Nephron progenitor cell (in vitro differentiated cells): Measurements from ENCODE around the gene ST7.

Experiments used
- DNase-seq: peaks from one replicate; pipeline ENCODE4 v3.0.0; 2021
- H3K27ac Mint-ChIP-seq: 2 replicates; pipeline ENCODE4 v1.8.0; 2021; ENCODE audit warnings: mild to moderate bottlenecking, moderate library complexity, mixed read lengths
- H3K27me3 Mint-ChIP-seq: 2 replicates; pipeline ENCODE4 v1.8.0; 2021; ENCODE audit warnings: mild to moderate bottlenecking, low read depth, mixed read lengths; ENCODE audit not compliant: poor library complexity
- H3K36me3 Mint-ChIP-seq: 2 replicates; pipeline ENCODE4 v1.8.0; 2021; ENCODE audit warnings: low read depth, mixed read lengths
- H3K4me1 Mint-ChIP-seq: 2 replicates; pipeline ENCODE4 v1.8.0; 2021; ENCODE audit warnings: mixed read lengths
- H3K4me3 Mint-ChIP-seq: 2 replicates; pipeline ENCODE4 v1.8.0; 2021; ENCODE audit warnings: mild to moderate bottlenecking, moderate library complexity, mixed read lengths
- H3K9me3 Mint-ChIP-seq: 2 replicates; pipeline ENCODE4 v1.8.0; 2021; ENCODE audit warnings: mild to moderate bottlenecking, moderate library complexity, mixed read lengths
- TF ChIP-seq, protein P1 (sequence below): fragments of 200-600 bp; sonication (generic); IDR thresholded peaks from 2 replicates; pipeline ENCODE4 v1.5.0; 2021; ENCODE audit warnings: antibody characterized with exemption

Gene ST7

DNA sequence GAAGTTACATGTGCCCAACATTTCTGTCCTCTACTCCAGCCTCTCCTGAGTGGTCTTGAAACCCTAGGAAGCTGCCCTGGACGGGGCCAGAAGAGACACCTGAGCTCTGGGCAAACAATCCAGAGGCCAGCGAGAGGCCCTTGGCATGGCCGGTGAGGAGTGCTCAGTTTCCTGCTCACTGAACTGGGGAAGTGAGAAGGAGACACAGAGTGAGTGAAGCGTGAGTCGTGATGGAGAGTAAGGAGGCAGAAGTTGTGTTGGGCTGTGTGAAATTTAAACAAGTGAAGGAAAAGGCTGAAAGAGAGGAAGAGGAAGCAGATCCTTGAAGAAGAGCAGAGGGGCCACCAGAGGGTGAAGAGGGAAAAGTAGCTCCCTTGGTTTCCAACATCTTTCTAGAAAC lies 296.4 kb downstream of the ST7 start:
- Mint-ChIP-seq H3K36me3 (peaks cover 8% of the 10 kb centered on the region), H3K27me3 (no peaks in the 10 kb centered on the region), H3K9me3 (peaks cover 19% of the 10 kb centered on the region), H3K27ac (peak overlapping the region; percentile 91), H3K4me1 (peaks cover 27% of the 10 kb centered on the region), H3K4me3 (no peak overlapping the region)
- TF ChIP-seq, protein P1, sequence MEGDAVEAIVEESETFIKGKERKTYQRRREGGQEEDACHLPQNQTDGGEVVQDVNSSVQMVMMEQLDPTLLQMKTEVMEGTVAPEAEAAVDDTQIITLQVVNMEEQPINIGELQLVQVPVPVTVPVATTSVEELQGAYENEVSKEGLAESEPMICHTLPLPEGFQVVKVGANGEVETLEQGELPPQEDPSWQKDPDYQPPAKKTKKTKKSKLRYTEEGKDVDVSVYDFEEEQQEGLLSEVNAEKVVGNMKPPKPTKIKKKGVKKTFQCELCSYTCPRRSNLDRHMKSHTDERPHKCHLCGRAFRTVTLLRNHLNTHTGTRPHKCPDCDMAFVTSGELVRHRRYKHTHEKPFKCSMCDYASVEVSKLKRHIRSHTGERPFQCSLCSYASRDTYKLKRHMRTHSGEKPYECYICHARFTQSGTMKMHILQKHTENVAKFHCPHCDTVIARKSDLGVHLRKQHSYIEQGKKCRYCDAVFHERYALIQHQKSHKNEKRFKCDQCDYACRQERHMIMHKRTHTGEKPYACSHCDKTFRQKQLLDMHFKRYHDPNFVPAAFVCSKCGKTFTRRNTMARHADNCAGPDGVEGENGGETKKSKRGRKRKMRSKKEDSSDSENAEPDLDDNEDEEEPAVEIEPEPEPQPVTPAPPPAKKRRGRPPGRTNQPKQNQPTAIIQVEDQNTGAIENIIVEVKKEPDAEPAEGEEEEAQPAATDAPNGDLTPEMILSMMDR = no peak
- DNase-seq = no peak

DNA sequence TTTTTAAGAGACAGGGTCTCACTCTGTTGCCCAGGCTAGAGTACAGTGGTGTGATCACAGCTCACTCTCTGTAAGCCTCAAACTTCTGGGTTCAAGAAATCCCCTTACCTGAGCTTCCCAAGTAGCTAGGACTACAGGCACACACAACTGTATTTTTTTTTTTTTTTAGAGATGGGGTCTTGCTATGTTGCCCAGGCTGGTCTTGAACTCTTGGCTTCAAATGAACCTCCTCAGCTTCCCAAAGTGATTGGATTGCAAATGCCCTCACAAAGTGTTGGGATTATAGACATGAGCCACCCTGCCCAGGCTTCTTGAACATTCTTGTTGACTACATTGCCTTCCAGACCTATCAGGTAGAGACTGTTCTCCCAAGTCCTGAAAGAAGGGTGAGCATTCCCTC lies 296.9 kb downstream of the ST7 start:
- Mint-ChIP-seq H3K9me3 (peaks cover 14% of the 10 kb centered on the region), H3K4me3 (no peak overlapping the region), H3K4me1 (peaks cover 27% of the 10 kb centered on the region), H3K27me3 (peaks cover 4% of the 10 kb centered on the region), H3K36me3 (peaks cover 8% of the 10 kb centered on the region), H3K27ac (peak overlapping the region; percentile 13)
- no peak for DNase-seq
- TF ChIP-seq, protein P1 = no peak

DNA sequence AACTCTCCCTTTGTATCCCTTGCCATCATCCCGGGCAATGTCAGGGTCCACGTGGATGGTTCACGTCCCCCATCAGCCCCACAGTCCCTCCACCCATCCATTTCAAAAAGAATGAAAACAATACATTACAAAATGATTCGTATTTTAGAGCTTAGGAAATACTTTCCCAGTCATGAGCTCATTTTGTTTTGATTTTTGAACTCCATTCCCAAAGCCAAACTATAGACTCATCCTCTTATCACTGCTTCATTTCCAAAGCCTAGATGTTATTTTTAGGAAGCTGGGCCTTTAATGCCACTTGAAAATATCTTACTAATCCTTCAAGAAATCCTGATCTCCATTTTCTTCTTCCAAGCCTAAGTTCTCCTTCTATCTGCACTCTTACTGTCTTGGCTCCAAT lies 297.5 kb downstream of the ST7 start:
- Mint-ChIP-seq H3K9me3 (peaks cover 8% of the 10 kb centered on the region), H3K36me3 (peaks cover 4% of the 10 kb centered on the region), H3K4me1 (peaks cover 27% of the 10 kb centered on the region), H3K27me3 (peaks cover 4% of the 10 kb centered on the region), H3K27ac (peak overlapping the region; percentile 13), H3K4me3 (no peak overlapping the region)
- no peak for DNase-seq
- TF ChIP-seq, protein P1 = no peak

DNA sequence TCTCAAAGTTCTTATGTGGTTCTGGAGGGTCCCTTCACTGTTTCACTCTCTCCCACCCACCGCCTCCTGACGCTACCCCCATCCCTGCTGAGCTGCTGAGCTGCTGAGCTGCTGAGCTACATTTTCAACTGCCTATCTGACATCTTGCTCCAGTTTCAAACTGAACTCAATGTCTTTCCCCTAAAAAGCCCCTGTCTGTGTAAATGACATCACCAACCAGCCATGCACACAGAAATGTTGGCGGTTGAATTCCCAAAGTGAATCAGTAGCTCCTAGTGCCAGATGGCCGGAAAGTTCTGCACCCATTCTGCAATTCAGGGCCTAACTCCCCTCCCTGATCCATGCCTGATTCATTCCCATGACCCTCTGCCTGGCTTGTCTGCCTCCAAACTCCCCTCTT lies 298.4 kb downstream of the ST7 start:
- DNase-seq = no peak
- peaks cover 27% of the 10 kb centered on the region for H3K4me1 Mint-ChIP-seq
- TF ChIP-seq, protein P1 = no peak
- H3K4me3 Mint-ChIP-seq = no peak overlapping the region
- no peaks in the 10 kb centered on the region for H3K36me3 Mint-ChIP-seq
- peaks cover 3% of the 10 kb centered on the region for H3K9me3 Mint-ChIP-seq
- no peak overlapping the region for H3K27ac Mint-ChIP-seq
- peaks cover 4% of the 10 kb centered on the region for H3K27me3 Mint-ChIP-seq

DNA sequence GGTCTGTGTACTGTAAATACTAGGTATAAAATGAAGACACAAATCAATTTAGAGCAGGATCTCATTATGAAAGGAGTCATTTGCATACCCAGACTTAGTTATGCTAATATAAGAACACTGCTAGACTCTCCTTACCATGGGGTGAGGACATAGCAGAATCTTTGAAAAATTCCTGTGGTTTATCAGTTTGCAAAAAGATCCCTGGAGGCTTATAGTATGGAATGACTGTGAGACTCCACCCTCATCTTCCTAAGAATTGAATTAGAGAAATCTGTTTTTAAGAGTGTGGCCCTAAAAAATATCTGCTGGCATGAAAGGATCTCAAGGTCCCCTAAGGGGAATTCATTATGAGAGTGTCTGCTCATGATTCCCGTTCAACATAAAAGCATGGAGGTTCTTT lies 306.3 kb downstream of the ST7 start:
- no peaks in the 10 kb centered on the region for H3K9me3 Mint-ChIP-seq
- TF ChIP-seq, protein P1 = no peak
- peaks cover 9% of the 10 kb centered on the region for H3K27me3 Mint-ChIP-seq
- no peaks in the 10 kb centered on the region for H3K4me1 Mint-ChIP-seq
- H3K36me3 Mint-ChIP-seq = no peaks in the 10 kb centered on the region
- DNase-seq = no peak
- H3K4me3 Mint-ChIP-seq = no peak overlapping the region
- no peak overlapping the region for H3K27ac Mint-ChIP-seq

DNA sequence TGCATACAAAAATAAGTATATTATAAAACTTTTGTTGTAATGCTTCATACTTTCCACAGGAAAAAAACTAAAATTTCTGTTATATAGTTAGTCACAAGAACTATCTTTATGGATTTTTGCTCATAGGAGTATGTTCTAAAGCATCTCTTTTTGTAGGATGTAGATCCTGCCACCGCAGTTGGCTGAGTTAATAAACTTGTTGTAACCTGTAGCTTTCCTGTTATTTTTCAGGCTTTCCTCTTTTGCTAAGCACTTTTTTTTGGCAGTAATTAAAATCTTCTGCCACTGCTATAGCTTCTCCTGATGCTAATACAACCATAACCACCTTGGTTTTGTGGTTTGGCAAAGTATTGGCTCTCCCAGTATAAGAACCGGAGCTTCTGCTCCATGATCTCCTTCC lies 309.2 kb downstream of the ST7 start:
- Mint-ChIP-seq H3K36me3 (no peaks in the 10 kb centered on the region), H3K27me3 (peaks cover 5% of the 10 kb centered on the region), H3K4me3 (no peak overlapping the region), H3K9me3 (peaks cover 11% of the 10 kb centered on the region), H3K27ac (no peak overlapping the region), H3K4me1 (no peaks in the 10 kb centered on the region)
- no peak for DNase-seq
- TF ChIP-seq, protein P1 = no peak
